DND-41 (cell line): Measurements from ENCODE around the gene RIPOR2.

Experiments used
- ATAC-seq: fragments of 200-7000 bp; cut with Tn5 transposase; 3 replicates; pipeline ENCODE4 v1.9.1; 2021; ENCODE audit warnings: low read depth; ENCODE audit not compliant: insufficient read depth
- DNase-seq: peaks from one replicate; pipeline ENCODE4 v3.0.0-alpha.2; 2020
- H2AFZ ChIP-seq: 2 replicates; pipeline ENCODE4 v1.6.0; 2012; ENCODE audit warnings: low read depth, low read length
- H3K27ac ChIP-seq: 2 replicates; pipeline ENCODE4 v1.5.1; 2012; ENCODE audit warnings: low read length, inconsistent platforms
- H3K27me3 ChIP-seq: fragments of 200-600 bp; sonication (generic); 2 replicates; pipeline ENCODE4 v1.6.0; 2012; ENCODE audit warnings: low read length, mild to moderate bottlenecking, inconsistent platforms; ENCODE audit not compliant: insufficient read depth, poor library complexity
- H3K36me3 ChIP-seq: 2 replicates; pipeline ENCODE4 v1.5.1; 2012; ENCODE audit warnings: low read length, inconsistent platforms; ENCODE audit not compliant: insufficient read depth
- H3K4me1 ChIP-seq: 2 replicates; pipeline ENCODE4 v1.5.1; 2012; ENCODE audit warnings: mild to moderate bottlenecking, low read length; ENCODE audit not compliant: insufficient read depth
- H3K4me2 ChIP-seq: 2 replicates; pipeline ENCODE4 v1.6.0; 2012; ENCODE audit warnings: mild to moderate bottlenecking, moderate library complexity, low read length, inconsistent platforms; ENCODE audit not compliant: insufficient read depth
- H3K4me3 ChIP-seq, 2 experiments: fragments of 200-600 bp in 1 of 2; shearing (Covaris generic) in 1 of 2; 2 replicates each; pipeline ENCODE4 v1.5.1; 2012 to 2016; ENCODE audit warnings: inconsistent platforms in 2 of 2, low read length in 2 of 2, mild to moderate bottlenecking in 2 of 2, low read depth in 1 of 2, moderate library complexity in 1 of 2
- H3K79me2 ChIP-seq: 2 replicates; pipeline ENCODE4 v1.6.0; 2012; ENCODE audit warnings: low read length, inconsistent platforms; ENCODE audit not compliant: insufficient read depth
- H3K9ac ChIP-seq: 2 replicates; pipeline ENCODE4 v1.6.0; 2012; ENCODE audit warnings: low read depth, mild to moderate bottlenecking, inconsistent platforms, low read length, moderate library complexity
- H3K9me3 ChIP-seq: 2 replicates; pipeline ENCODE4 v1.5.1; 2012; ENCODE audit warnings: low read length, moderate library complexity, mild to moderate bottlenecking, inconsistent platforms; ENCODE audit not compliant: insufficient read depth, severe bottlenecking
- H4K20me1 ChIP-seq: 2 replicates; pipeline ENCODE4 v1.6.0; 2012; ENCODE audit warnings: low read length; ENCODE audit not compliant: insufficient read depth
- EZH2 ChIP-seq: IDR thresholded peaks from 3 replicates; pipeline ENCODE4 v1.6.1; 2012; ENCODE audit warnings: borderline replicate concordance, low read depth, mild to moderate bottlenecking, moderate library complexity, low read length, inconsistent platforms; ENCODE audit not compliant: severe bottlenecking
- TF ChIP-seq, protein P1 (sequence below): IDR thresholded peaks from 2 replicates; pipeline ENCODE4 v1.5.1; 2012; ENCODE audit warnings: borderline replicate concordance, low read length, moderate library complexity, mild to moderate bottlenecking; ENCODE audit not compliant: poor library complexity, severe bottlenecking; ENCODE audit errors: extremely low read depth

The RIPOR2 gene

DNA sequence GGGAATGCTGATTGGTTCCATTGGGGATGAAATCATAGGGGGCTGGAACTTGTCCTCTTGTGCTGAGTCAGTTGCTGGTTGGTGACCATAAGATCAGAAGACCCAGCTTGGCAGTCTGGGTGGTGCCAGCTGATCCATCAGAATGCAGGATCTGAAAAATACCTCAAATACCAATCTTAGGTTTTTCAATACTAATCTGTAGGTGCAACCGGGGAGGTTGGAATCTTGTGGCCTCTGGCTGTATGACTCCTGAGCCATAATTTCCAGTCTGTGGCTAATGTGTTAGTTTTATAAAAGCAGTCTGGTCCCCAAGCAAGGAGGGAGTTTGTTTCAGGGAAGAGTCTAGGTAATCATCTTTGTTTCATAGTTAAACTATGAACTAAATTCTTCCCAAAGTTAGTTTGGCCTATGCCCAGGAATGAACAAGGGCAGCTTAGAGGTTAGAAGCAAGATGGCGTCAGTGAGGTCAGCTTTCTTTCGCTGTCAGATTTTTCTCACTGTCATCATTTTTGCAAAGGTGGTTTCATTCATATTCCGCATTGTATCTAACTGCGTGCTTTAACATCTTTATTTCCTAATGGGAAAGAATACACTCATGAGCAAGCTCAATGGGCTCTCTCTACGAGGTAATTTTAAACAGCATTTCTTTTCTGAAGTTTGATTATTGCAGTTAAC lies 139.0 kb downstream of the RIPOR2 start:
- ATAC-seq (no peak), DNase-seq (no peak)
- Histone ChIP-seq H3K9ac (no peak overlapping the region), H2AFZ (no peak overlapping the region), H4K20me1 (no peaks in the 10 kb centered on the region), H3K4me2 (no peak overlapping the region), H3K4me1 (no peaks in the 10 kb centered on the region), H3K36me3 (no peaks in the 10 kb centered on the region), H3K27me3 (no peaks in the 10 kb centered on the region), H3K79me2 (no peaks in the 10 kb centered on the region), H3K27ac (no peak overlapping the region), H3K4me3 (no peak overlapping the region), H3K9me3 (no peaks in the 10 kb centered on the region)
- TF ChIP-seq, protein P1, sequence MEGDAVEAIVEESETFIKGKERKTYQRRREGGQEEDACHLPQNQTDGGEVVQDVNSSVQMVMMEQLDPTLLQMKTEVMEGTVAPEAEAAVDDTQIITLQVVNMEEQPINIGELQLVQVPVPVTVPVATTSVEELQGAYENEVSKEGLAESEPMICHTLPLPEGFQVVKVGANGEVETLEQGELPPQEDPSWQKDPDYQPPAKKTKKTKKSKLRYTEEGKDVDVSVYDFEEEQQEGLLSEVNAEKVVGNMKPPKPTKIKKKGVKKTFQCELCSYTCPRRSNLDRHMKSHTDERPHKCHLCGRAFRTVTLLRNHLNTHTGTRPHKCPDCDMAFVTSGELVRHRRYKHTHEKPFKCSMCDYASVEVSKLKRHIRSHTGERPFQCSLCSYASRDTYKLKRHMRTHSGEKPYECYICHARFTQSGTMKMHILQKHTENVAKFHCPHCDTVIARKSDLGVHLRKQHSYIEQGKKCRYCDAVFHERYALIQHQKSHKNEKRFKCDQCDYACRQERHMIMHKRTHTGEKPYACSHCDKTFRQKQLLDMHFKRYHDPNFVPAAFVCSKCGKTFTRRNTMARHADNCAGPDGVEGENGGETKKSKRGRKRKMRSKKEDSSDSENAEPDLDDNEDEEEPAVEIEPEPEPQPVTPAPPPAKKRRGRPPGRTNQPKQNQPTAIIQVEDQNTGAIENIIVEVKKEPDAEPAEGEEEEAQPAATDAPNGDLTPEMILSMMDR: no peak
- TF ChIP-seq EZH2: no peak

DNA sequence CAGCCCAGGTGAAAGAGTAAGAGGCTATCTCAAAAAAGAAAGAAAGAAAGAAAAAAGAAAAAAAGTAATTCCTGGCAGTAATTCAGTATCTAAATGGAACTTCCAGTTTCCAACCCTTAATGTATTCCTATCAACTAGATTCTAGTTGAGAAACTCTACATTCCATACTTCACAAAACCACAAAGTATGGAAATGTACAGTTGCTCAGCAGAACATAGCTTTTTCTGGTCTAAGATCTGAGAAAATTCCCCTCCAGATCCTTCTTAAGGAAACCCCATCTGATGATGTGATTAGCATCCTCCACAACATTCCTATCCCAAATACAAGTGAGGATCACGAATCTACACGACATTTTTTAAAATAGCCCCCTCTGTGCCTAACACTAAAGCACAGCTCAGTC lies 140.7 kb downstream of the RIPOR2 start:
- Histone ChIP-seq H3K27me3 (no peaks in the 10 kb centered on the region), H3K27ac (no peak overlapping the region), H3K9me3 (no peaks in the 10 kb centered on the region), H3K79me2 (no peaks in the 10 kb centered on the region), H3K9ac (no peak overlapping the region), H3K4me3 (no peak overlapping the region), H3K36me3 (peaks cover 3% of the 10 kb centered on the region; the same call in 1 of the 2 replicates), H3K4me1 (no peaks in the 10 kb centered on the region), H2AFZ (no peak overlapping the region), H4K20me1 (no peaks in the 10 kb centered on the region), H3K4me2 (no peak overlapping the region)
- DNase-seq (no peak), ATAC-seq (no peak)
- no peak for TF ChIP-seq EZH2
- TF ChIP-seq, protein P1: no peak

DNA sequence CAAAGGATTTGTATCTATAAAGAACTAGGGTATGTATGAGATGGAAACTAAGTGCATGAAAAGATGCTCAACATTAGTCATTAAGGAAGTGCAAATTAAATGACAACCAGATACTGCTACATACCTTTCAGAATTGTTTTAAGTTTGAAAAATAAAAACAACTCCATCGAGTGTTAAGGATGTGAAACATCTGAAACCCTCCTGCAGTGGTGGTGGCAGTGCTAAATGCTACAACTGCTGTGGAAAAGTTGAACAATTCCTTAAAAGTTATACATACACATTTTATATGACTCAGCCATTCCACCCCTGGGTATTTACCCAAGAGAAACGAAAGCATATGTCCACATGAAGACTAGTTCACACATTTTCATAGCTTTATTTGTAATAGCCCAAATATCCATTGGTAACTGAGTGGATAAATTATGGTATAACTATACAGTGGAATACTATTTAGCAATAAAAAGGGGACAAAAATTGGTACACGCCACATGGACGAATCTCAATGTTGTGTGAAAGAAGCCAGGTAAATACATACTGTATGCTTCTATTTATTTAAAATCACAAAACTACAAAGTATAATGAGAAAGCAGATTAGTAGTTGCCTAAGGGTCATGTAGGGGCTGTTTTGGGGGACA lies 147.6 kb downstream of the RIPOR2 start:
- H3K36me3 ChIP-seq: peaks cover 59% of the 10 kb centered on the region
- H3K4me3 ChIP-seq: no peak overlapping the region
- no peak for ATAC-seq
- no peak for TF ChIP-seq EZH2
- TF ChIP-seq, protein P1: no peak
- peaks cover 5% of the 10 kb centered on the region; the same call in 1 of the 2 replicates for H4K20me1 ChIP-seq
- no peak overlapping the region for H3K27ac ChIP-seq
- no peaks in the 10 kb centered on the region for H3K27me3 ChIP-seq
- H3K9ac ChIP-seq: no peak overlapping the region
- H2AFZ ChIP-seq: no peak overlapping the region
- H3K79me2 ChIP-seq: peaks cover 19% of the 10 kb centered on the region
- no peaks in the 10 kb centered on the region for H3K4me1 ChIP-seq
- H3K9me3 ChIP-seq: no peaks in the 10 kb centered on the region
- DNase-seq: no peak
- H3K4me2 ChIP-seq: no peak overlapping the region
